Hematopoietic multipotent progenitor cell (in vitro differentiated cells): Measurements from ENCODE around the gene PIGV. TPM values are rescaled to one million over a fixed set of nuclear protein-coding genes. Genes with fewer than 3 reads are reported as not detected.
"Not testable (repeated sequence)": the region's sequence is repeated elsewhere in the genome, so short reads cannot be mapped to it uniquely, and the experiment has no call there.

Experiments used
- DNase-seq, 3 donors: peaks; one replicate each; pipeline ENCODE4 v3.0.0-alpha.2; 2011 to 2015; ENCODE audit warnings: low read depth in 2 of 3, low spot score in 2 of 3
- small RNA-seq: library from RNA; depleted of rRNA; stranded (forward); fragments of <200 nt; gene quantifications from one replicate; pipeline ENCODE3, GENCODE V24; 2012
- total RNA-seq: library from RNA; depleted of rRNA; stranded (reverse); fragments of >200 nt; gene quantifications from one replicate; pipeline ENCODE4 v1.2.3, GENCODE V29; 2012

PIGV gene
- total RNA-seq, 1 donor: 45.5 TPM

DNA sequence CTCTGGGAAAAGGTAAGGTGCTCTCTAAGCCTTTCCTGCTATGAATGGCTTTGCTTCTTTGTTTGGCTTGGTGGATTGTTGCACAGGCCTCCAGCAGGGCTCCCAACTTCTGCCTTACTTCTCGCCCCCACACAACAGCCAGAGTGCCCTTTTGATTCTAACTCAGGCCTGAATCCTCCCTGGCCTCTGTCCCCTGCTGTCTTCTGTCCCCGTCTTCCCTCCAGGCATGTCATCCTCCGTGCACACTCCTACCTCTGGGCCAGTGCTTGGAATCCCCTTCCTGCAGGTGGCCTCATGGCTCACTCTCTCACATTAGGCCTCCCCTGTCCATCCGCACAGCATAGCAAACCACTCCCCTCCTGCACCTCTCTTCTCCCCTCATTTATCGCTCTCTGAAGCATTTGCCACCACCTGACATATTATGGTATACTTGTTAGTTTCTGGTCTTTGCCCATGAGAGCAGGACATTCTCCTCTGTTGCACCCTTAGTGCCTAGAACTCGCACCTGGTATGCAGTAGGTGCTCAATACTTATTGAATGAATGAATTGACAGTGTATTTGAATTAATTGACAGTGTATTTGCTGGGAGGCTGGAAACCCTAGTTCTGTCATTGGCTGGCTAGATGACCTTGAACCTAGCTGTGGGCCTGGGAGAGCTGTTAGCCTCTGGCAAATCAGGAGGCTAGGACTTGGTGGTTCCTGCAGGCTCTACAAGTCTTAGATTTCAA lies 41.6 kb downstream of the PIGV start:
- DNase-seq: no peak

DNA sequence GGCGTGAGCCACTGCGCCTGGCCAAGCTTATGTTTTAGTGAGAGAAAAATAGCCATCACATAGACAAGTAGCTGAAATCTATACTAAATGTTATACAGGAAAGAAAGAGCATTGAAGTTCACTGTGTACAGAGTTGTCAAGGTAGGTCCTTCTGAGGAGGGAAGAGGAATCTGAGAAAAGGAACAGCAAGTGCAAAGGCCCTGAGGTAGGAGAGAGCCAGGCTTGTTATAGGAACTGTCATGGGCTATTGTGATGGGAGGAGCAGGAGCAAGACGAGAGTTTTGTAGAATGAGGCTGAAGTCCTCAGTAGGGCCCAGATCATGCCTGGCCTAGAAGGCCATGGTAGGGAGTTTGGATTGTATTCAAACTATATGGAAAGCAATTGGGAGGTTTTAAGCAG lies 43.3 kb downstream of the PIGV start:
- DNase-seq: no peak

DNA sequence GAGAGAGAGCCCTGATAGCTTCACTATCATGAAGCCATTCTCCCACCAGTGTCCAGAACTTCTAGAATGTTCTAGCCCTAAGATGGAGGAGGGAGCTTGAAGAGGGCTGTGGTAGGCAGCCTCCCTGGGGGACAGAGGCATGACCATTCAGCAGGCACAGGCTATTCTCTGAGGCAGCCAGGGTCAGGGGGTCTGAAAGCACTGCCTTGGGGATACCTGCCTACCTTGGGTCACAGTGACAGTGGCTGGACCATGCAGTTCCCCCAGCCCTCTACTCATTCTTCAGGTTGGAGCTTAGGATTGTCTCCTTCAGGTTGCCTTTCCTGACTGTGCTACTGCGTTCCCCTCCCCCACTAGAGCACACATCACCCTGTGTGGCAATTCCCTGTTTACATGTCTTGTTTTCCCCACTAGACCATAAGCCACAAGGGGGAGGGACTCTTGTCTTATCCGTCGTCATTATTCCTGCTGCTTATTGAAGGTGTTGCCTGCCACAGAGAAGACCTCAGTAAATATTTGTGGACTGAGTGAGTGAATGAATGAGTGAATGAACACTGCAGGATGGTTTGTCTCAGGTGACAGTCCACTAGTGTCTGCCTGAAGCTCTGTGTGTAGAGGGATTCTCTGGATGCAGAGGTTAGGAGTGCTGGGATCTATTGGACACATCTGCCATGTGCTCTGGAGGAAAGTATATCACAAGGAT lies 43.9 kb downstream of the PIGV start:
- no peak for DNase-seq

DNA sequence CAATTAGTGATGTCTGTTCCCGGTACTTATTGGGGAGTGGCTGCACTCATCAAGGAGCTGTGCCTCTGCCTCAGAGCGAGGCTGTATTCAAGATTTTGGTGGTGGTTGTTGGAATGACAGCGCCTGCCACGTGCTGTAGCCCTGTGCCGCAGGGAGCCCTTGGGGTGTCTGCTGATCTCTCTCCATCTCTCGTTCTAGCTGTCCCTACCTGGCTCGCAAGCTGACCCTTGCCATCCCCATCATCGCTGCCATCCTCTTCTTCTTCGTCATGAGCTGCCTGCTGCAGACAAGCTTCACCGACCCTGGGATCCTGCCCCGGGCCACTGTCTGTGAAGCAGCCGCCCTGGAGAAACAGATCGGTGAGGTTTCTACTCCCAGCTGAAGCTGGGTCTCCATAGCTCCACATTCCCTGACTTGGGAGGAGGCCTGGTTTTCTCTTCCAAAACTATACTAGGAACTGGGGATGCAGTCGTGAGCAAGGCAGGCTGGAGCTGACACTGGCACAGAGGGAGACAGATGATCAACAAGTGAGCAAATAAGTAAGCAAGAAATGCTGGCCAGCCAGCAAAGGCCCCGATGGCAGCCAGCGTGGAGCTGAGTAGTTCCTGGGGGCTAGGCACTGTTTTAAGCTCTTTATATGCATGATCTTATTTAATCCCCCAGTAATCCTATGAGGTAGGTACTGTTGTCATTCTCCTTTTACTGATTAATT lies 44.7 kb downstream of the PIGV start:
- DNase-seq: no peak

DNA sequence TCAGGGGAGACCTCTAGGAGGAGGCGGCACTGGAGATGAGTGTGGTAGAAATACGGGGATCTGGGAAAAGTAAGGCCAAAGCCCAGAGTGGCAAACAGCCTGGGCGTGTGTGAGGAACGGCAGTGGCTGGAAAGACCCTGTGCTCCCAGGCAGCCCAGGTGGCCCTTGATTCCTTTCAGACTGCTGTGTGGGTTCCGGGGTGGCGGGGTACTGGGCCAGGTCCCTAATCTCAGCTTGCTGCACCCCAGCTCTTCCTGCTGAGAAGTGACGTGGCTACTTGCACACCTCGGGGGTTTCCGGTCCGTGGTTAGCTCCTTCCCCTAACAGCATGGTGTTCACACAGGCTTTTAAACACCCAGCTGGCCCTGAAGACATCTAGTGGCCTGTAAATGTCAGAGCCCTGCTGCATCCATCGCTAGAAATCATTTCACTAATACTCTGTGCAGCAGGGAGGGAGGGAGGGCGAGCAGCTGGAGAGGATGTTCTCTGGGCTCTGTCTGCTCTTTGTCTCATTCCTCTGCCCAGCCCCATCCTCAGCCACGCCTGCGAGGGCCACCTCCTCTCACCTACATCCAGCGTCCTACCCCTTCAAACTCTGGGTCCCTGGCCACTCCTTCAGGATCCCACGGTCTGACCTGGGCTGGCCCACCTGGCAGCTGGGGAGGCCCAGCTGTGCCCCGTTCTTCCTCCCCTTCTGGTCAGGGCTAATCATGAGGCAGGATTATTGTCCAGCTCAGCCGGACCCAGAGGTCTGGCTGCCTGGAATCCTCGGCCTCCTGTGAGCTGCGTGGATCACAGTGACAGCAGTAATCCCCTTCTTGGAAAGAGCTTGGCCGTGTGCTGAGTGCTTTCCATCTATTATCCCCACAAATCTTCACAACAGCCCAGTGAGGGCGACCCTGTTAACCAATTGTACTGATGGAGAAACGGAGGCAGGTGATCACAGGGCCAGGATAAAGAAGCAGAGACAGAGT lies 46.0 kb downstream of the PIGV start:
- DNase-seq: peak; percentile 79 to 97 (median 95)

DNA sequence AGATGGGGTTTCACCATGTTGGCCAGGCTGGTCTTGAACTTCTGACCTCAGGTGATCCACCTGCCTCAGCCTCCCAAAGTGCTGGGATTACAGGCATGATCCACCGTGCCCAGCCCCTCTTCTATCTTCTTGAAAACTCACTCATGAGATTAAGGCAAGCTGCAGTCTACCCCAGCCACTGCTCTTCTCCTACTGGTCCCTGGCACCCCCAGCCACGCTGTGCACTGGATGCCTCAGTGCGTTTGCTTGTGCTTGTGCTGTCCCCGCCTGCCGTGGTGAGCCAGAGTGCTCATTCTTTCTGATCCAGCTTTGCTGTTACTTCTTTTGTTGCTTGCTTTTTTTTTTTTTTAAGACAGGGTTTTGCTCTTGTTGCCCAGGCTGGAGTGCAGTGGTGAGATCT lies 49.9 kb downstream of the PIGV start:
- DNase-seq: not testable (repeated sequence)

DNA sequence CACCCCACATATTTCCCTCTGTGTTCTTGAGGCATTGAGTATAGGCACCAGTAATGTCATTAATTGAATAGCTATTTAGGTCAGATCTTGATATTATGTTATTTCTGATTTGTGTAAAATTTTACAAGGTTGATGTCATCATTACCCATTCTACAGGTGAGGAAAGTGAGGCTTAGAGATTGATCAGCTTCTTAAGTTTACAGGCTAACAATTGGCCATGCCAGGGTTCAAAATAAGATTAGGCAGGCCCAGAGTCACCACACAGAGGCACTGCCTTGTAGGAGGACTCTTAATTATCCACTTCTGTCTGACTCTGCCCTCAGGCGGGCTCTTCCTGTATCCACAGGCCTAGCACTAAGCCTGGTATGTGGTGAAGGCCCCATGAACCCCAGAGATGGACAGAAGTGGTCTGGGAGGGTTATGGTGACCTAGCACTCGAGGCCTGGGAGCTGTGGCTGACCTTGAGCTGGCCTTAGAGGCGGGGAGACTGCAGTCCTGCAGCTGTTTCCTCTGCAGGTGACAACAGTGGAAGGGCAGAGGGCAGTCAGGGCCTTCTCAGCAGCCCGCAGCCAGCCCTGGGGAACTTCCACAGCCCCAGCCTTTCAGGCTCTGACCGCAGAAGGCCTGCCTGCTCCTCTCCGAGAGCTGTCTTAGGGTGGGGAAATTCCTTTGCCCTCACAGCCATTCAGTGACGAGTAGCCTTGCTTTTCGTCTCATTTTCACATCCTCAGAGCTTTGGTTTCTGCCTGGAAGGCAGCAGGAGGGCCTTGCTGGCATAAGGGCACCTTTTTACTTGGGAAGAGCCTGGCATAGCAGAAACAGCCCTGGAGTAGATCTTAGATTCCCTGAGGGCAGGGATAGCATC lies 51.0 kb downstream of the PIGV start:
- no peak for DNase-seq

DNA sequence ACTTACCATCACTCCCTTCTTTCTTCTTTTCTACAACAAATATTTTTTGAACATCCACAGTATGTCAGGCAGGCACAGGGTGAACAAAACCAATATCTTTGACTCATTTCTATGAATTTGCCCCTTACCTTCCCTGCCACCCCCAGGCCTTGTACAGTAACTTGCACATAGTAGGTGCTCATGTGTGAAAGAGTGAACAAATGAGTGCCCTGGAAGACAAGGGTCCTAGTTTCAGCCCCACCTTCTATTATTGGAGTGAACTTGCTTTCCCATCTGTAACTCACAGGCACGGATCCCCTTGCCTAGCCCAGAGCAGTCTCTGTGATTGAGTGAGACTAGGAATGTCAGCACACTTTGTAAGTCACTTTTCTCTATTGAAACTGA lies 51.6 kb downstream of the PIGV start:
- DNase-seq: no peak

DNA sequence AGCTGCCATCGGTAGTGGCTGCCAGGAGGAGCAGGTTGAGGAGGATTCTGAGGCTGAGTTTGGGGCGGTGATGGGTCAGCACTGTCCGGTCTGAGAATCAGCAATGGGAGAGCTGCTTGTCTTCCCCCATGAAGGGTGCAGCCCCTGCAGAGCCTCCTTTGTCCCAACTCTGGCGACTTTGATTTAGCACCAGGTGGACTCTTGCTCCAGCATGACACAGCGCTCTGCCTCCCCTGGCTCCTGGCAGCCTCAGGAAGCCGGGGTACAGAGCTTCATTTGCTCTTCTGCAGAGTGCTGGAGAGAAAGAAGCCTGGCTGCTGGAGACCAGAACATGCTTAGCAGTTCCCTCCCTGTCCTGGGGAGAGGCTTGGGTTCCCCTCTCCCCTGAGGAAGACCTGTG lies 52.0 kb downstream of the PIGV start:
- DNase-seq: no peak

DNA sequence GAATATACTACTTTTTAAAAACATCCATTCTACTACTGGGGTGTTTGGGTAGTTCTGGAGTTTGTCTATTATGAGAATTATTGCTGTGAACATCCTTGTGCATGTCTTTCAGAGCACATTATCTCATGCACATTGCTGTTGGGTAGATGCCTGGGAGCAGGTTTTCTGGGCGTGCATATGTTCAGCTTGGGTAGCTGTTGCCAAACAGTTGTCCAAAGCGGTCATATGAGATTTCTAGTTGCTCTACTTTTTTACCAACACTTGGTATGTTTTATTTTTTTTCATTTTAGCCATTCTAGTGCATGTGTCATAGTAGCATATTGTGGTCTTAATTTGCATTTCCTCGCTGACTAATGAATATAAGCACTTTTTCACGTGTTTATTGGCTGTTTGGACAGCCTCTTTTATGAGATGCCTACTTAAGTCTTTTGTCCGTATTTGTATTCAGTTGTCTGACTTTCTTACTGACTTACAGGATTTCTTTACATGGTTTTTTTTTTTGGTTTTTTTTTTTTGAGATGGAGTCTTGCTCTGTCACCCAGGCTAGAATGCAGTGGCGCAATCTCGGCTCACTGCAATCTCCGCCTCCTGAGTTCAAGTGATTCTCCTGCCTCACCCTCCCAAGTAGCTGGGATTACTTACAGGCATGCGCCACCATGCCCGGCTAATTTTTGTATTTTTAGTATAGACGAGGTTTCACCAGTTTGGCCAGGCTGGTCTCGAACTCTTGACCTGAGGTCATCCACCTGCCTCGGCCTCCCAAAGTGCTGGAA lies 56.9 kb downstream of the PIGV start:
- DNase-seq: no peak

DNA sequence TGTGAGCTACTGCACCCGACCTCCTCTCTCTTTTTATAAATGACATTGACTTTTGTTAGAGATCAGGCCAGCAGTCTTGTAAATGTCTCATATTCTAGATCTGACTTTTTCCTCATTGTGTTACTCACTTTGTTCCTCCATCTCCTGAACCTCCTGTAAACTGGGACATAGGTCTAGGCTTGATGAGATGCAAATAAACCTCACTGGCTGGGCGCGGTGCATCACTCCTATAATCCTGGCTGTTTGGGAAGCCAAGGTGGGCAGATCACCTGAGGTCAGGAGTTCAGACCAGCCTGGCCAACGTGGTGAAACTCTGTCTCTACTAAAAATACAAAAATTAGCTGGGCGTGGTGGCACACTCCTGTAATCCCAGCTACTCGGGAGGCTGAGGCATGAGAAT lies 60.1 kb downstream of the PIGV start:
- DNase-seq: not testable (repeated sequence)

Small RNA genes within 50 kb of the gene (small RNA-seq; reads per million reads assigned to genes)
- not detected for gene RN7SL165P

Other genes with a start within 250 kb of the PIGV start
- gene ARID1A, start 91.9 kb upstream of the PIGV start, total RNA-seq: 126 TPM
- 23.7 TPM for gene ZDHHC18, start 38.7 kb downstream of the PIGV start, total RNA-seq
- gene SFN, start 75.2 kb downstream of the PIGV start, total RNA-seq: 0.54 TPM
- 25.6 TPM for gene GPN2, start 102.3 kb downstream of the PIGV start, total RNA-seq
- 11.6 TPM for gene GPATCH3, start 112.5 kb downstream of the PIGV start, total RNA-seq
- gene NR0B2, start 126.0 kb downstream of the PIGV start, total RNA-seq: not detected
- gene NUDC, start 133.8 kb downstream of the PIGV start, total RNA-seq: 21.8 TPM
- gene KDF1, start 172.5 kb downstream of the PIGV start, total RNA-seq: under 0.01 TPM
- under 0.01 TPM for gene TRNP1, start 205.7 kb downstream of the PIGV start, total RNA-seq
- gene TENT5B, start 224.9 kb downstream of the PIGV start, total RNA-seq: 0.27 TPM